Measurements from ENCODE around the gene ACSM3.

- TF ChIP-seq CTCF (IDR thresholded peaks at IDR 0.05): no peak
- TF ChIP-seq POLR2A (IDR thresholded peaks at IDR 0.05): no peak
These were observed 28.3 kb downstream of the ACSM3 start for GRCh38 chr16:20791923-20792612.

Measured in lower leg skin (tissue), 3 donors.